MV-4-11 (cell line): ENCODE data around the gene TMEM74B.
"Not testable (repeated sequence)": the region's sequence is repeated elsewhere in the genome, so short reads cannot be mapped to it uniquely, and the experiment has no call there.

Experiments used
- DNase-seq: peaks from one replicate; lab custom pipeline; 2025; lab: John Stamatoyannopoulos, UW

The TMEM74B gene

GRCh38 chr20:1184638-1185315 is at the start of gene TMEM74B:
TMEM74B (minus strand) TSS chr20:1184981; CDS start chr20:1183801, 1,180 bp downstream.
- DNase-seq = no peak

- no peak for DNase-seq
Observed at GRCh38 chr20:1232286-1233111, 47.7 kb upstream of the TMEM74B start.

DNA sequence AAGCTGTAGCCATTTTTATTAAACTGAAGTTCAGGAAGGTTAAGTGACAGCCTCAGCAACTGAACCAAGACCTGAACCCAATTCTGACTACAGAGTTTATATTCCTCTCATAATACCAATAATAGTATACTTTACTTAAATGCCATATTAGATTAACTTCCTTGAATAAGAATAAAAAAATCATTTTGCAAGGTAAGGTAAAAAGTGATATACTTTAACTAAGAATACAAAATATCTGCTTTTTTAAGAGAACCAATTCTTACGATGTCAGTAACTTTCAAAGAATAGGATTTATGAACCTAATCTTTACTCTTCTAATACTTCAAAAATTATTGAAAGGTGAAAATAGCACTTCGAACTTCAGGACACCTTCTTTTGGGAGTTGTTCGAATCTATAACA is 44.8 kb upstream of the TMEM74B start:
- DNase-seq = no peak

- DNase-seq = no peak
Observed at GRCh38 chr20:1225783-1226654, 41.2 kb upstream of the TMEM74B start, which contains the start of gene RAD21L1. RAD21L1 (plus strand) TSS chr20:1226044; CDS start chr20:1228454, 2,410 bp downstream.

- DNase-seq = no peak
Observed at GRCh38 chr20:1225263-1225782, 40.5 kb upstream of the TMEM74B start.

DNA sequence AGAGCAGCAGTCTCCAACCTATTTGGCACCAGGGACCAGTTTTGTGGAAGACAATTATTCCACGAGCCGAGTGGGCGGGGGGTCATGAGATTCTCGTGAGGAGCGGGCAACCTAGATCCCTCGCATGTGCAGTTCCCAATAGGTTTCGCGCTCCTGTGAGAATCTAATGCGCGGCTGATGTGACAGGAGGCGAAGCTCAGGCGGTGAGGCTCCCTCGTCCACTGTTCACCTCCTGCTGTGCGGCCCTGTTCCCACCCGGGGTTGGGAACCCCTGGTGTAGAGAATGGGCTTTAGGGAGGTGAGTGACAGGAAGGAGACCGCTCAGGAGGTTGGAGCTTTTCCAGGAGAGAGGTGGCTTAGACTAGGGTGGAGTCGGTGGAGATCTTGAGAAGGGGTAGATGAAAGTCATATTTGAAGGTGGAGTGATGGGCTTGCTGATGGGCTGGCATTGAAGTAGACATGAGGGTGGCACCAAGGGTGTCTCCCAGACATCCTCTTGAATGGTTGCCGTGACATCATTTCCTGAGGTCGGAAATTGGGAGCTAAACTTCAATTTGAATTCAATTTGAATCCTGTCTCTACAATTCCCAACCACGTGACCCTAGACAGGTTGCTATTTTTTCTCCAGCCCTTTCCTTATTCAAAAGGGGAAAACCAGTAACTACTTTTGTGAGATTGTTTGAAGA is 39.6 kb upstream of the TMEM74B start:
- DNase-seq = no peak

DNA sequence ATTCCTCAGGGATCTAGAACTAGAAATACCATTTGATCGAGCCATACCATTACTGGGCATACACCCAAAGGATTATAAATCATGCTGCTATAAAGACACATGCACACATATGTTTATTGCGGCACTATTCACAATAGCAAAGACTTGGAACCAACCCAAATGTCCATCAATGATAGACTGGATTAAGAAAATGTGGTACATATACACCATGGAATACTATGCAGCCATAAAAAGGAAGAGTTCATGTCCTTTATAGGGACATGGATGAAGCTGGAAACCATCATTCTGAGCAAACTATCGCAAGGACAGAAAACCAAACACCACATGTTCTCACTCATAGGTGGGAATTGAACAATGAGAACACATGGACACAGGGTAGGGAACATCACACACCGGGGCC is 38.0 kb upstream of the TMEM74B start:
- not testable (repeated sequence) for DNase-seq

DNA sequence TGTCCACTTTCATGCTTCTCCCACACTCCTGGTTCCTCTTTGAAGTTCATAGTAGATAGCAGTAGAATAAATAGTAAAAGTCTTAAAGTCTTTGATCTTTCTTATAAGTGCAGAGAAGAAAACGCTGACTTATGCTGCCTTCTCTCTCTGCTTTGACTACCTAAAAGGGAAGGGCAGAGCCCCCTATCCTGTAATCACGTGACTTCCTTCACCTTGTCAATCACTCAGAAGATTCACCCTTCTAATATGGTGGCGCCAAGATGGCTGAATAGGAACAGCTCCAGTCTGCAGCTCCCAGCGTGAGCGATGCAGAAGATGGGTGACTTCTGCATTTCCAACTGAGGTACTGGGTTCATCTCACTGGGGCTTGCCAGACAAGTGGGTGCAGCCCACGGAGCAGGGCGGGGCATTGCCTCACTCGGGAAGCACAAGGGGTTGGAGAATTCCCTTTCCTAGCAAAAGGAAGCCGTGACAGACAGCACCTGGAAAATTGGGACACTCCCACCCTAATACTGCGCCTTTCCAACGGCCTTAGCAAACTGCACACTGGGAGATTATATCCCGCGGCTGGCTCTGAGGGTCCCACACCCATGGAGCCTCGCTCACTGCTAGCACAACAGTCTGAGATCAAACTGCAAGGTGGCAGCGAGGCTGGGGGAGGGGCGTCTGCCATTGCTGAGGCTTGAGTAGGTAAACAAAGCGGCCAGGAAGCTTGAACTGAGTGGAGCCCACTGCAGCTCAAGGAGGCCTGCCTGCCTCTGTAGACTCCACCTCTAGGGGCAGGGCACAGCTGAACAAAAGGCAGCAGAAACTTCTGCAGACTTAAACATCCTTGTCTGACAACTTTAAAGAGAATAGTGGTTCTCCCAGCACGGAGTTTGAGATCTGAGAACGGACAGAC is 32.0 kb upstream of the TMEM74B start:
- not testable (repeated sequence) for DNase-seq

- no peak for DNase-seq
Observed at GRCh38 chr20:1215386-1216170, 30.8 kb upstream of the TMEM74B start.

- no peak for DNase-seq
Observed at GRCh38 chr20:1214838-1215261, 30.1 kb upstream of the TMEM74B start.

DNA sequence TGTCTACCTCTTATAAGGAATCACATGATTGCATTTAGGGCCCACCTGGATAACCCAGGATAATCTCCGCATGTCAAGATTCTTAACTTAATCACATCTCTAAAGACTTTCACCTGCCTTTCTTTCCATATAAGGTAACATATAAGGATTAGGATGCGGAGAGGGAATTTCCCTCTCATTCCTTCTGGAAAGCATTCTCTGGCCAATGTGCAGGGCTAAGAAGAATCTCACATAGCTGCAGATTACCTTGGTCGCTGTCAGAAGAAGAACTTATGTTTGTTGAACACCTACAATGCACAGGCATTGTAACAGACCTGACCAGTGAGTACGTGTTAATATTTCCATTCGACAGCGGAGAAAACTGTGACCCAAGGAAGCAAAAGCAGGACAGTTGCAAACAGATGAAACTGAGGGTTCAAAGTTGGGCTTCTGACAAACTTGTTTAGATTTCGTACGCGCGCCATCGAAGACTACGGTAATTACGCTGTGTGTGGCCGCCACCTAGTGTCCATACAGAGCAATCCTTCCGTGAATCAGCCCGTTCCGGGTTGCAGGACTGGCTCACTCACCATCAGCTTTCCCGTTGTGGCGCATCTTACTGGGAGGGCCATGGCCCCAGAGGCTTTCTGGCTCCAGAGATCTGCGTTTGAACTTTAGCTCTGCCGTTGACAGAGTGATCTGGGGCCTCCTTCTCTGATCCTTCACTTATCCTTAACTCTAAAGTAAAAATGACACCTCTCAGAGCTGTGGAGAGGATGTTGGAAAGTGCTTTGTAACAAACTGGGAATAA is 28.0 kb upstream of the TMEM74B start:
- peak; percentile 62 for DNase-seq

GRCh38 chr20:1212023-1212422 is 27.2 kb upstream of the TMEM74B start:
- DNase-seq = no peak

DNA sequence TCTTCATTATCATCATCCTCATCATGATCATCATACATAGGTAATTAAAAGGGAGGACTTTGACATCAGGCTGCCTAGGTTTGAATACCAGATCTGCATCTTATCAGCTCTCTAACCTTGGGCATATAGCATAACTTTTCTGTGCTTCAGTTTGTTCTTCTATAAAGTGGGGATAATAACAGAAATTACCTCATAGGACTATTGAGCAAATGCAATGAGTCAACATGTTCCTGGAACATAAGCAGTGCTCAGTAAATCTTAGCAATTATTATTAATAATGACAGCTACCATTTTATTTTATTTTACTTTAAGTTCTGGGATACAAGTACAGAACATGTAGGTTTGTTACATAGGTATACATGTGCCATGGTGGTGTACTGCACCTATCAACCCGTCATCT is 25.7 kb upstream of the TMEM74B start:
- no peak for DNase-seq

GRCh38 chr20:1209447-1210387 is 24.9 kb upstream of the TMEM74B start:
- no peak for DNase-seq

- no peak for DNase-seq
Observed at GRCh38 chr20:1207293-1207878, 22.6 kb upstream of the TMEM74B start.

- no peak for DNase-seq
Observed at GRCh38 chr20:1206366-1207148, 21.8 kb upstream of the TMEM74B start.
